Activated CD8-positive, alpha-beta T cell treated with anti-CD3 and anti-CD28 coated beads for 36 hours (primary cell): ENCODE data around the gene CAMTA1. TPM values are rescaled to one million over a fixed set of nuclear protein-coding genes. Genes with fewer than 3 reads are reported as not detected.

Experiments
- ATAC-seq: fragments of 200-7000 bp; cut with Tn5 transposase; one replicate; pipeline ENCODE4 v1.10.0; 2021; ENCODE audit warnings: mild to moderate bottlenecking, moderate library complexity
- CTCF ChIA-PET: fragments of 350-600 bp; sonication (Branson Sonifier 250); formaldehyde crosslinking; loops from one replicate; lab custom pipeline; 2021; ENCODE audit warnings: antibody characterized with exemption; lab: Charles Lee
- POLR2A ChIA-PET: fragments of 350-600 bp; sonication (Branson Sonifier 250); formaldehyde crosslinking; loops from one replicate; lab custom pipeline; 2021; ENCODE audit warnings: antibody characterized with exemption; lab: Charles Lee
- DNase-seq: peaks from one replicate; pipeline ENCODE4 v3.0.0-alpha.2; 2020
- H3K27ac Mint-ChIP-seq: one replicate; pipeline ENCODE4 v1.8.0; 2021; ENCODE audit warnings: mild to moderate bottlenecking, mixed read lengths
- H3K27me3 Mint-ChIP-seq: one replicate; pipeline ENCODE4 v1.8.0; 2021; ENCODE audit warnings: mixed read lengths
- H3K36me3 Mint-ChIP-seq: one replicate; pipeline ENCODE4 v1.8.0; 2021; ENCODE audit warnings: low read depth, mixed read lengths
- H3K4me1 Mint-ChIP-seq: one replicate; pipeline ENCODE4 v1.8.0; 2021; ENCODE audit warnings: low read depth, mixed read lengths
- H3K4me3 Mint-ChIP-seq: one replicate; pipeline ENCODE4 v1.8.0; 2021; ENCODE audit warnings: mild to moderate bottlenecking, moderate library complexity, mixed read lengths
- H3K9me3 Mint-ChIP-seq: one replicate; pipeline ENCODE4 v1.8.0; 2021; ENCODE audit warnings: mixed read lengths
- intact Hi-C: fragments of 100-400 bp; cut with micrococcal nuclease; formaldehyde crosslinking; loops from one replicate; pipeline ENCODE4 v1.10.0; 2022
- total RNA-seq, 2 experiments: library from RNA; stranded (reverse); gene quantifications; one replicate each; pipeline ENCODE4 v1.2.3, GENCODE V29; 2021
- TF ChIP-seq, protein P1 (sequence below): fragments of 200-600 bp; IDR thresholded peaks from one replicate; pipeline ENCODE4 v1.8.0; 2022; ENCODE audit warnings: antibody characterized with exemption, mild to moderate bottlenecking

Gene CAMTA1
- total RNA-seq, 2 experiments from 2014 or later = 67.7 to 70.9 TPM

DNA sequence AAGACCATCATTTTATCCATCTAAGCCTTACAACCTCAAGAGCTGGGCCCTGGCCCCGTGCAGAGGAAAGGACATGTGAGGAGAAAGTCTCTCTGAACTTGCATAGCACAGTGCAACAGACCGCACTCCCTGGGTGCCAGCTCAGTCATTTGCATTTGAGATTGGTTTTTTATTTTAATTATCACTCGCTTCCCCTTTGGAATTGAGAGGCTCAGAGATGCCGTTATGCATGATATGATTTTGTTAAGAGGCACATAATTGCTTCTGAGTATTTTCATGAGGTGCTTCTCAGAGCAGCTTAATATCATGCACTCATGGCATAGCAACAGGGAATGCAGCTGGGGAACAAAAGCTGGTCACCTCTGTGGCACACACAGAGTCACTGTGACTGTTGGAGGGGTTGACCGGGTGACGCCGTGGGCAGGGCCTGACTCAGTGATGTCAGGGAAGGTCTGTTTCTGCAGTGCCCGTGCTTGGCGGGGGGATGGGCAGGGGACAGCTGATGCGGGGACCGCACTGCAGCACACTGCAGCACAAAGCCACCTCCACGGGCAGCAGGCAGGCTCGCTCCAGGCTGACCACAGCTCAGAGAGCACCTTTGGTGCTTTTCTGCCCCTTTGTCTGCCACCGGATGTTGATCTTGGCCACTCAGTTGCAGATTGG lies 942.7 kb downstream of the CAMTA1 start:
- no peaks in the 10 kb centered on the region for H3K9me3 Mint-ChIP-seq
- POLR2A ChIA-PET = no interaction called here
- no peaks in the 10 kb centered on the region for H3K36me3 Mint-ChIP-seq
- peaks cover 7% of the 10 kb centered on the region for H3K27me3 Mint-ChIP-seq
- CTCF ChIA-PET = interaction anchor here (1.4 to 4.3 kb wide), 2 partner anchors 24 to 59 kb away, joined by 8 to 21 read pairs; no protein-coding TSS in a partner anchor
- no peak overlapping the region for H3K4me3 Mint-ChIP-seq
- ATAC-seq = no peak
- no peak overlapping the region for H3K27ac Mint-ChIP-seq
- peaks cover 2% of the 10 kb centered on the region for H3K4me1 Mint-ChIP-seq
- no peak for DNase-seq
- TF ChIP-seq, protein P1, sequence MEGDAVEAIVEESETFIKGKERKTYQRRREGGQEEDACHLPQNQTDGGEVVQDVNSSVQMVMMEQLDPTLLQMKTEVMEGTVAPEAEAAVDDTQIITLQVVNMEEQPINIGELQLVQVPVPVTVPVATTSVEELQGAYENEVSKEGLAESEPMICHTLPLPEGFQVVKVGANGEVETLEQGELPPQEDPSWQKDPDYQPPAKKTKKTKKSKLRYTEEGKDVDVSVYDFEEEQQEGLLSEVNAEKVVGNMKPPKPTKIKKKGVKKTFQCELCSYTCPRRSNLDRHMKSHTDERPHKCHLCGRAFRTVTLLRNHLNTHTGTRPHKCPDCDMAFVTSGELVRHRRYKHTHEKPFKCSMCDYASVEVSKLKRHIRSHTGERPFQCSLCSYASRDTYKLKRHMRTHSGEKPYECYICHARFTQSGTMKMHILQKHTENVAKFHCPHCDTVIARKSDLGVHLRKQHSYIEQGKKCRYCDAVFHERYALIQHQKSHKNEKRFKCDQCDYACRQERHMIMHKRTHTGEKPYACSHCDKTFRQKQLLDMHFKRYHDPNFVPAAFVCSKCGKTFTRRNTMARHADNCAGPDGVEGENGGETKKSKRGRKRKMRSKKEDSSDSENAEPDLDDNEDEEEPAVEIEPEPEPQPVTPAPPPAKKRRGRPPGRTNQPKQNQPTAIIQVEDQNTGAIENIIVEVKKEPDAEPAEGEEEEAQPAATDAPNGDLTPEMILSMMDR = no peak
- intact Hi-C loops = no loop called here

DNA sequence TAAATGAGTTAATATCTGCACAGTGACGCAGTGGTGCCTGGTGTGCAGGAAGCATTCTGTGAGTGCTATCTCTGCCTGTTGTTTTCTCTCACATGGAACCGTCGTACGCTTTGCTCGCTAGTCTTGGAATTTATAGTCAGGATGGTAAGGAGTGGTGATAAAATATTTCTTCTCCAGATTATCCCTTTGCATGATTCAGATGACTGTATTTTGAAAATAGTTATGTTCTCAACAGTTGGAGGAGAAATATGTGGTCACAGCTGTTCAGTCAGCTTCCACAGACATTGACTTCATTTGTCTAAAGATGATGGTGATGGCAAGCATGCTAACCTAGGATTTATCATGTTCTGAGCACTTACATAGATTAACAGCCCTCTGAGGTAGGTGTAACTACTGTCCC lies 944.5 kb downstream of the CAMTA1 start:
- DNase-seq (no peak), ATAC-seq (no peak)
- peaks cover 2% of the 10 kb centered on the region for H3K4me1 Mint-ChIP-seq
- no peak overlapping the region for H3K4me3 Mint-ChIP-seq
- POLR2A ChIA-PET = no interaction called here
- H3K9me3 Mint-ChIP-seq = no peaks in the 10 kb centered on the region
- TF ChIP-seq, protein P1 = no peak
- H3K36me3 Mint-ChIP-seq = no peaks in the 10 kb centered on the region
- H3K27me3 Mint-ChIP-seq = peaks cover 5% of the 10 kb centered on the region
- intact Hi-C loops = no loop called here
- CTCF ChIA-PET = interaction anchor here (2.8 kb wide), 1 partner anchor 62 kb away, joined by 10 read pairs; no protein-coding TSS in a partner anchor
- no peak overlapping the region for H3K27ac Mint-ChIP-seq

DNA sequence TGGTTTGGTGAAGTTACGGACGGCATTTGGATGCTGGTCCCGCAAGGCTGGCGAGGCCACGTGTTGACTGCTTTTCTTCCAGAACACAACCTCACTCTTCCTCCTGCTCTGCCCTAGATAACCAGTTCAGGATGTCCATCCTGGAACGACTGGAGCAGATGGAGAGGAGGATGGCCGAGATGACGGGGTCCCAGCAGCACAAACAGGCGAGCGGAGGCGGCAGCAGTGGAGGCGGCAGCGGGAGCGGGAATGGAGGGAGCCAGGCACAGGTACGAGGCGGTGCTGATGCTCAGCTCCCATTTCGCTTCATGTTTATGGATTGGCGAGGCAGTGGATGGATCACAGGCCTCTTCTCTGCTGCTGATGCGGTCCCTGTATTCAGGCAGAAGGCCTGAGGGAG lies 947.1 kb downstream of the CAMTA1 start:
- peaks cover 8% of the 10 kb centered on the region for H3K27me3 Mint-ChIP-seq
- ChIA-PET CTCF (interaction anchor here (0.9 to 2.8 kb wide), 2 partner anchors 20 to 65 kb away, joined by 6 to 10 read pairs; no protein-coding TSS in a partner anchor), POLR2A (no interaction called here)
- H3K36me3 Mint-ChIP-seq = no peaks in the 10 kb centered on the region
- no peaks in the 10 kb centered on the region for H3K9me3 Mint-ChIP-seq
- H3K4me1 Mint-ChIP-seq = no peaks in the 10 kb centered on the region
- no peak for ATAC-seq
- intact Hi-C loops = no loop called here
- TF ChIP-seq, protein P1 = no peak
- no peak for DNase-seq
- H3K4me3 Mint-ChIP-seq = no peak overlapping the region
- H3K27ac Mint-ChIP-seq = no peak overlapping the region

DNA sequence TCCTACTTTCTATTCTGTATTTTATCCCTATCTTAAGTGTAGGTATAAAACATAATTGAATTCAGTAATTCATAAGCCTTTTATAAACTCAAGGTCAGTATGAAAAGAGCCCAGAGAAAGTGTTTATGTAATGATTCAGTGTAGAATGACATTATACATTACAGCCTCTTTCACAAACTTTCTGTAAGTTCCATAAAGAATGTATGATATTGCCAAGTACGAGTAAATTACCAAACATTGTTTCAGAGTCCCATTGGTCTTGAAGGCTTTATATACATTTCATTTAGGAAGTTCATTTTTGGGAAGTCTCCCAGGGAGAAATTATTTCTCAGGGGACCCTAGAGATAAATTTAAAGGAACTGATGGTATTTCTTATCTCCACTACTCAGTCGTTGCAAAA lies 948.0 kb downstream of the CAMTA1 start:
- TF ChIP-seq, protein P1 = no peak
- no peaks in the 10 kb centered on the region for H3K36me3 Mint-ChIP-seq
- no peak overlapping the region for H3K27ac Mint-ChIP-seq
- intact Hi-C loops = no loop called here
- DNase-seq (no peak), ATAC-seq (no peak)
- ChIA-PET POLR2A (no interaction called here), CTCF (no interaction called here)
- no peaks in the 10 kb centered on the region for H3K4me1 Mint-ChIP-seq
- peaks cover 8% of the 10 kb centered on the region for H3K27me3 Mint-ChIP-seq
- H3K4me3 Mint-ChIP-seq = no peak overlapping the region
- no peaks in the 10 kb centered on the region for H3K9me3 Mint-ChIP-seq

DNA sequence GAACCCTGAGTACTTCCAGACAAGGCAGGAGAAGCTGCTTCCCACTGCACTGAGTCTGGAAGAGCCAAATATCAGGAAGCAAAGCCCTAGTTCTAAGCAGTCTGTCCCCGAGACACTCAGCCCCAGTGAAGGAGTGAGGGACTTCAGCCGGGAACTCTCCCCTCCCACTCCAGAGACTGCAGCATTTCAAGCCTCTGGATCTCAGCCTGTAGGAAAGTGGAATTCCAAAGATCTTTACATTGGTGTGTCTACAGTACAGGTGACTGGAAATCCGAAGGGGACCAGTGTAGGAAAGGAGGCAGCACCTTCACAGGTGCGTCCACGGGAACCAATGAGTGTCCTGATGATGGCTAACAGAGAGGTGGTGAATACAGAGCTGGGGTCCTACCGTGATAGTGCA lies 952.8 kb downstream of the CAMTA1 start:
- ATAC-seq (no peak), DNase-seq (no peak)
- H3K9me3 Mint-ChIP-seq = no peaks in the 10 kb centered on the region
- no peak overlapping the region for H3K27ac Mint-ChIP-seq
- POLR2A ChIA-PET = no interaction called here
- no peaks in the 10 kb centered on the region for H3K36me3 Mint-ChIP-seq
- TF ChIP-seq, protein P1 = no peak
- peaks cover 4% of the 10 kb centered on the region for H3K27me3 Mint-ChIP-seq
- H3K4me3 Mint-ChIP-seq = no peak overlapping the region
- CTCF ChIA-PET = interaction anchor here (2.2 to 4.2 kb wide), 2 partner anchors 14 to 68 kb away, joined by 7 to 24 read pairs; no protein-coding TSS in a partner anchor
- no peaks in the 10 kb centered on the region for H3K4me1 Mint-ChIP-seq
- intact Hi-C loops = no loop called here
